ENCODE measurements around the gene TNNI3.
A peak's percentile ranks its signal among the peaks of the same experiment; 100 is the strongest.
"Not testable (repeated sequence)": the region's sequence is repeated elsewhere in the genome, so short reads cannot be mapped to it uniquely, and the experiment has no call there.

DNA sequence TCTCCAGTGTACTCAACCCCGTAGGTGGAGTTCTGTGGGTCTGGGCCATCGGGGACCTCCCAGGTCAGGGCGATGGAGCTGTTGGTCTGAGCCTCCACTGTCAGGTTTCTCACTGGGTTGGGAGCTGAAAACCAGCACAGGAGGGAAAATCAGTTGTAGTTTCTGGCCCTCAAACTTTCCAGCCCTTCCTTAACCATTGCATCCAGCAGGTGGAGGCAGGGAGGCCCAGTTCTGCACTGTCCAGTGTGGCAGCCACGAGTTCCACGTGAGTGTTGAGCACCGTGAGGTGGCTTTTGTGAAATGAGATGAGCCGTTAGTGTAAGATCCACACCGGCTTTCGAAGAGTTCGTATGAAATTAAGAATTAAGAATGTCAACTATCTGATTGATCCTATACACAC, 44.7 kb upstream of the TNNI3 start:
- TF ChIP-seq CTCF (IDR thresholded peaks at IDR 0.05): peak; percentile 35
- TF ChIP-seq ZFX (IDR thresholded peaks at IDR 0.05; ENCODE audit: borderline replicate concordance): not testable (repeated sequence)
